HG03159 (cell line): ENCODE results near the gene FAM240B.

Experiments used
- ATAC-seq: cut with Tn5 transposase; IDR thresholded peaks from one replicate; pipeline ENCODE4 v1.9.1; 2021; ENCODE audit warnings: mild to moderate bottlenecking, moderate library complexity; ENCODE audit not compliant: unreplicated experiment

The FAM240B gene

GRCh38 chr9:38671372-38671731 is 48.6 kb downstream of the FAM240B start:
- ATAC-seq, result no peak

GRCh38 chr9:38670542-38671371 is 49.2 kb downstream of the FAM240B start:
- no peak for ATAC-seq

GRCh38 chr9:38668791-38669466 is 51.0 kb downstream of the FAM240B start:
- ATAC-seq, result no peak

- no peak for ATAC-seq
Measured at GRCh38 chr9:38662763-38663593, 57.0 kb downstream of the FAM240B start.

- ATAC-seq, result no peak
Measured at GRCh38 chr9:38659538-38659937, 60.4 kb downstream of the FAM240B start.

- no peak for ATAC-seq
Measured at GRCh38 chr9:38656896-38657295, 63.0 kb downstream of the FAM240B start.

- ATAC-seq, result no peak
Measured at GRCh38 chr9:38652486-38652885, 67.4 kb downstream of the FAM240B start.

- ATAC-seq, result no peak
Measured at GRCh38 chr9:38652044-38652443, 67.9 kb downstream of the FAM240B start.

- no peak for ATAC-seq
Measured at GRCh38 chr9:38651400-38652042, 68.4 kb downstream of the FAM240B start.

- no peak for ATAC-seq
Measured at GRCh38 chr9:38650564-38650963, 69.4 kb downstream of the FAM240B start.

GRCh38 chr9:38649731-38650363 is 70.1 kb downstream of the FAM240B start:
- no peak for ATAC-seq

GRCh38 chr9:38644601-38645000 is 75.3 kb downstream of the FAM240B start:
- ATAC-seq, result no peak
